ENCODE results near the gene NDUFA9. TPM values are rescaled to one million over a fixed set of nuclear protein-coding genes. Genes with fewer than 3 reads are reported as not detected.

NDUFA9 gene
- total RNA-seq = 10 to 100 TPM; 36.1 to 73.4 (median 52.2) TPM

DNA sequence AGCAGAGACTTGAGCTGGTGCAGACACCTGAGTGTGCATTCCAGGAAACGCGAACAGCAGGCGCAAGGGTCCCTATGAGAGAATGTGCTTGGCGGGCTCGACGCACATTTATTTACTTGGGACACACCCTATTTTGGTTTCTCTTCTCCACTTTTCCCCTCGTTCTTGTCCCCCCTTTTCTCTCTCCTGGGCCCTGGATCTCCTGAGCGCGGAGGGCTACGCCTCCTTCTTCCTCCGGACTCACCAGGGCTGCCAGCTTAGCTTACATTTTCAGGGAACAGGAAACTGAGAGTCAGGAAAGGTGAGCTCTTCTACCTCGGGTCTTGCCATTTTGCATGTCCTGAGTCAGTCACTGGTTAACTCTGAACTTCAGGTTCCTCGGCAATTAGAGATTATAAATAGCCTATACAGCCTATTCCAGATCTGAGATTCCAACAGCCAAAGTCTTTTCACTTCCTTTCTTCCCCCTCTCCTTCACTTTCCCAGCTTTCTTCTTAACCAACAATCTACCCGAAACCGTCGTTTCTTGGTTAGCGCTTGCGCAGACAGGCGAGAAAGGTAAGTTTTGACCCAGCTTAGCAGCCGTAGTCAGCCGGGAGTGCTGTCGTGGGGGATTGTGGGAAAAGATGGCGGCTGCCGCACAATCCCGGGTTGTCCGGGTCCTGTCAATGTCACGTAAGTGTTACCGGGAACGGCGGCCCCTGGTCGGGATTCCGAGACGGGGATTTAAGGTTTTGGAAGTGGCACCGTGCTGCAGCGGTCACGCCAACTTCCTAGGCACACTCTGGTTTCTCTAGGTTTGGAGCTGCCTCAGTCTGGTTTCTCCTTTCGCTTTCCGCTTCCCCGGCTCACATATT is at the start of gene NDUFA9, which contains the start of gene AKAP3:
NDUFA9 (plus strand) TSS at position 614 of the 857 bp plus-strand sequence; CDS start at position 627, 13 bp downstream.
AKAP3 (minus strand) TSS at position 551 of the 857 bp plus-strand sequence. CDS start 10,855 bp downstream, outside the sequence.
- Histone ChIP-seq H3K4me3 (replicated peaks in 1 of 3) (peak within 1 kb of the TSS; percentile 13 to 63 (median 50)), H3K36me3 (no peaks in the 10 kb centered on the region), H3K9me3 (no peaks in the 10 kb centered on the region), H3K27ac (peak within 1 kb of the TSS; percentile 42 to 92 (median 82)), H3K4me1 (peaks cover 13 to 17% of the 10 kb centered on the region in 2 donors), H3K27me3 (no peaks in the 10 kb centered on the region)
- intact Hi-C loops (cut with DNase I) = no loop called here
- TF ChIP-seq, protein P1, sequence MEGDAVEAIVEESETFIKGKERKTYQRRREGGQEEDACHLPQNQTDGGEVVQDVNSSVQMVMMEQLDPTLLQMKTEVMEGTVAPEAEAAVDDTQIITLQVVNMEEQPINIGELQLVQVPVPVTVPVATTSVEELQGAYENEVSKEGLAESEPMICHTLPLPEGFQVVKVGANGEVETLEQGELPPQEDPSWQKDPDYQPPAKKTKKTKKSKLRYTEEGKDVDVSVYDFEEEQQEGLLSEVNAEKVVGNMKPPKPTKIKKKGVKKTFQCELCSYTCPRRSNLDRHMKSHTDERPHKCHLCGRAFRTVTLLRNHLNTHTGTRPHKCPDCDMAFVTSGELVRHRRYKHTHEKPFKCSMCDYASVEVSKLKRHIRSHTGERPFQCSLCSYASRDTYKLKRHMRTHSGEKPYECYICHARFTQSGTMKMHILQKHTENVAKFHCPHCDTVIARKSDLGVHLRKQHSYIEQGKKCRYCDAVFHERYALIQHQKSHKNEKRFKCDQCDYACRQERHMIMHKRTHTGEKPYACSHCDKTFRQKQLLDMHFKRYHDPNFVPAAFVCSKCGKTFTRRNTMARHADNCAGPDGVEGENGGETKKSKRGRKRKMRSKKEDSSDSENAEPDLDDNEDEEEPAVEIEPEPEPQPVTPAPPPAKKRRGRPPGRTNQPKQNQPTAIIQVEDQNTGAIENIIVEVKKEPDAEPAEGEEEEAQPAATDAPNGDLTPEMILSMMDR (IDR thresholded peaks at IDR 0.05) = peak in 1 of 6 experiments; percentile 10
- peak in 1 of 2 donors; percentile 64 for TF ChIP-seq POLR2A (IDR thresholded peaks at IDR 0.05)
- WGBS, 2 donors = 0 to 1% methylated on average over 39 of the region's 39 CpGs
- peak; percentile 81 to 83 for DNase-seq

DNA sequence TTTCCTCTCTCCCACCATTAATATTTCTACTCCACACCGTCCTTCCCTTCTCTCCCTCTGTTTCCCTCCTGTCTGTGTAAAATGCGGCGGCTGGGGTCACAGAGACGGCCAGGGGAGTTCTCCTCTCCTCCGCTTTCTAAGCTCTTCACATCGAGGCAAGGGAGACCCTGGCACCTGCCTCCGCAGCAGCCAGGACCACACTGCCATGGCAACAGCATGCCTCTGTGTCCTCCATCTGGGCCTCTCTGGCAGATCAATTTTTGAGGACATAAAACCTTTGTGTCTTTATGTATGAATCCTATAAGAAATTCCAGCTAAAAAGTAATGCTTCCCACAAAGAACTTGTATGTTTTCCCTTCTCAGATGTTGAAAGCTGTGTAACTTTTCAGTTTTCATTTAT is 45.5 kb upstream of the NDUFA9 start:
- Histone ChIP-seq H3K4me3 (replicated peaks in 1 of 3) (no peak overlapping the region), H3K9me3 (no peaks in the 10 kb centered on the region), H3K27ac (no peak overlapping the region), H3K27me3 (no peaks in the 10 kb centered on the region), H3K36me3 (no peaks in the 10 kb centered on the region), H3K4me1 (peaks cover 0 to 4% of the 10 kb centered on the region in 2 donors)
- no peak for TF ChIP-seq POLR2A (IDR thresholded peaks at IDR 0.05)
- TF ChIP-seq, protein P1 (IDR thresholded peaks at IDR 0.05) = no peak
- intact Hi-C loops (cut with DNase I) = no loop called here
- WGBS, 2 donors = 59 to 69% methylated on average over 7 of the region's 7 CpGs
- DNase-seq = no peak

DNA sequence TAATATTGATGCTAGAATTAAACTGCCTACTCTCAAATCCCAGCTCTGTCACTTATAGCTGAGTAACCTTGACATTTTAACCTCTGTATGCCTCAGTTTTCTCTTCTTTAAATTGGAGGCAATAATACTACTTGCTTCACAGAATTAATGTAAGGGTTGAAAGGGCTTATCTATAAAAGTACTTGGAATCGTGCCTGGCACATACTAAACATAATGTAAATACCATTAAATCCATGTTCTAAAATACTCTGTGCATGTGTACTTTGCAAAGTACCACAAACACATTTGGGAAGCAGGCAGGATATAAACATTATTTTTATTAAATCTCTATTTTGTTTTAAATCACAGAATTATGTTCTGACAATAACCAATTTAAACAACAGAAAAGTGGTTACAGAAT is 45.0 kb upstream of the NDUFA9 start:
- 24 to 35% methylated on average over 1 of the region's 1 CpG for WGBS, 2 donors
- intact Hi-C loops (cut with DNase I) = no loop called here
- DNase-seq = no peak
- Histone ChIP-seq H3K27ac (no peak overlapping the region), H3K9me3 (no peaks in the 10 kb centered on the region), H3K27me3 (no peaks in the 10 kb centered on the region), H3K4me1 (peaks cover 0 to 4% of the 10 kb centered on the region in 2 donors), H3K4me3 (replicated peaks in 1 of 3) (no peak overlapping the region), H3K36me3 (no peaks in the 10 kb centered on the region)
- TF ChIP-seq POLR2A (IDR thresholded peaks at IDR 0.05) = no peak
- TF ChIP-seq, protein P1 (IDR thresholded peaks at IDR 0.05) = no peak

DNA sequence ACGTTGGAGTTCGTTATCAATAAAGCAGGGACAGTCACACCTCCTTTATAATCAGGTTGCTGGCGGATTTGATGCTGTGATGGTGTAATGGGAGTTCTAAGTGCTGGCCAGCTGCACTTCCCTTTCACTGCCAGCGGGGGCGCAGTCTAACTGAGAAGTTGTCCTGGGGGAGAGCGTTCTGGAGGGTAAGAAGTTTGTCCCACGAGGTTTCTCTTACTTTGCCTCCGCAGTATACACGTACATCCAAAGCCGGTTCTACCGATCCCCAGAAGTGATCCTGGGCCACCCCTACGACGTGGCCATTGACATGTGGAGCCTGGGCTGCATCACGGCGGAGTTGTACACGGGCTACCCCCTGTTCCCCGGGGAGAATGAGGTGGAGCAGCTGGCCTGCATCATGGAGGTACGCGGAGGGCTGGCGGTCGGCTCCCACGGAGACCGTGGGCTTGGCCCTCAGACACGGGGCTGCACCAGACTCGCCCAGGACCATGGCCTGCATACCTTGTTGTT is 44.2 kb upstream of the NDUFA9 start:
- 2 to 5% methylated on average over 13 to 24 of the region's 25 CpGs for WGBS, 2 donors
- peak in 1 of 2 donors; percentile 28 for TF ChIP-seq POLR2A (IDR thresholded peaks at IDR 0.05)
- TF ChIP-seq, protein P1 (IDR thresholded peaks at IDR 0.05) = peak; percentile 93 to 99 (median 96)
- peak overlapping the region in 2 of 3 donors; percentile 46 to 59 for H3K27ac ChIP-seq
- peaks cover 0 to 4% of the 10 kb centered on the region in 2 donors for H3K4me1 ChIP-seq
- H3K9me3 ChIP-seq = no peaks in the 10 kb centered on the region
- H3K4me3 ChIP-seq (replicated peaks in 1 of 3) = peak overlapping the region; percentile 62 to 80 (median 77)
- intact Hi-C loops (cut with DNase I) = no loop called here
- no peaks in the 10 kb centered on the region for H3K27me3 ChIP-seq
- DNase-seq = peak; percentile 74 to 84
- H3K36me3 ChIP-seq = no peaks in the 10 kb centered on the region

DNA sequence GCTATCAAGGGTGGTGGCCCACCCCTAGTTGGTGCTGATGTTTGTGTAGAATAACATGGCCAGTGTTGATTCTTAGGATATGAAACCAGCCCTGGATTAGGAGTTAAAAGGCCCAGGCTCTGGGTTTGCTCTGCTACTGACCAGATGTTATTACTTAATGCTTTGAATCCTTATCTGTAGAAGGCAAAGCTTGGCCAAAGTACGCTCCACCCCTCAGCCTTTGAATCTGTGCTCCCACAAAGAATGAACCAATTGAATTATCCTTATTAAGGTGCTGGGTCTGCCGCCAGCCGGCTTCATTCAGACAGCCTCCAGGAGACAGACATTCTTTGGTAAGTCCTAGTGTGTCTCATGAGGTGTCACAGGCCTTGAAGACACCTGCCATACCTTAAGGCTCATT is 41.9 kb upstream of the NDUFA9 start:
- no peaks in the 10 kb centered on the region for H3K9me3 ChIP-seq
- WGBS, 2 donors = 68 to 95% methylated on average over 3 of the region's 3 CpGs
- TF ChIP-seq, protein P1 (IDR thresholded peaks at IDR 0.05) = no peak
- no peak for TF ChIP-seq POLR2A (IDR thresholded peaks at IDR 0.05)
- H3K27ac ChIP-seq = no peak overlapping the region
- peaks cover 6 to 7% of the 10 kb centered on the region in 2 donors for H3K36me3 ChIP-seq
- peaks cover 0 to 4% of the 10 kb centered on the region in 2 donors for H3K4me1 ChIP-seq
- H3K27me3 ChIP-seq = no peaks in the 10 kb centered on the region
- DNase-seq = no peak
- H3K4me3 ChIP-seq (replicated peaks in 1 of 3) = no peak overlapping the region
- intact Hi-C loops (cut with DNase I) = no loop called here

Data from thyroid gland (tissue), 4 donors.